Liver (tissue), 9 donors: ENCODE measurements around the gene SKAP2. TPM values are rescaled to one million over a fixed set of nuclear protein-coding genes. Genes with fewer than 3 reads are reported as not detected.

Experiments
- DNase-seq: peaks from one replicate; pipeline ENCODE4 v3.0.0-alpha.2; 2017; ENCODE audit warnings: low spot score
- H3K27ac ChIP-seq, 2 donors: one replicate each; pipeline ENCODE4 v1.7.0; 2013; ENCODE audit warnings: inconsistent platforms in 2 of 2, low read length in 2 of 2, control low read depth in 1 of 2, low read depth in 1 of 2, mild to moderate bottlenecking in 1 of 2
- H3K27me3 ChIP-seq, 4 donors: one replicate each; pipeline versions ENCODE4 v1.6.1 to v1.7.0; 2013; ENCODE audit warnings: low read length in 3 of 4, inconsistent platforms in 1 of 4, mild to moderate bottlenecking in 1 of 4, moderate library complexity in 1 of 4; ENCODE audit not compliant: control insufficient read depth in 4 of 4, insufficient read depth in 4 of 4
- H3K36me3 ChIP-seq, 4 donors: one replicate each; pipeline versions ENCODE4 v1.6.1 to v1.7.0; 2013; ENCODE audit warnings: low read length in 3 of 4, mild to moderate bottlenecking in 3 of 4, low read depth in 1 of 4, moderate library complexity in 1 of 4; ENCODE audit not compliant: control insufficient read depth in 4 of 4, insufficient read depth in 3 of 4
- H3K4me1 ChIP-seq, 4 donors: one replicate each; pipeline versions ENCODE4 v1.6.1 to v1.7.0; 2013; ENCODE audit warnings: low read length in 3 of 4, mild to moderate bottlenecking in 3 of 4, moderate library complexity in 1 of 4; ENCODE audit not compliant: control insufficient read depth in 4 of 4, insufficient read depth in 4 of 4
- H3K4me3 ChIP-seq, 3 donors: one replicate each; pipeline versions ENCODE4 v1.6.1 to v1.7.0; 2013; ENCODE audit warnings: low read length in 3 of 3, control low read depth in 1 of 3, low read depth in 1 of 3, mild to moderate bottlenecking in 1 of 3
- H3K9ac ChIP-seq, 2 donors: one replicate each; pipeline ENCODE4 v1.7.0; 2013; ENCODE audit warnings: low read length in 2 of 2, mild to moderate bottlenecking in 2 of 2, moderate library complexity in 2 of 2, control low read depth in 1 of 2, low read depth in 1 of 2
- H3K9me3 ChIP-seq, 4 donors: one replicate each; pipeline versions ENCODE4 v1.6.1 to v1.7.0; 2013; ENCODE audit warnings: low read length in 3 of 4; ENCODE audit not compliant: control insufficient read depth in 4 of 4
- CTCF ChIP-seq: fragments of 150-350 bp; IDR thresholded peaks from 2 replicates; pipeline ENCODE4 v1.5.1; 2017; ENCODE audit warnings: improper control_type of control experiment, low read depth, low read length; ENCODE audit not compliant: missing input control
- EGR1 ChIP-seq, 2 donors: IDR thresholded peaks; 2 replicates each; pipeline ENCODE4 v1.6.1; 2016 to 2018; ENCODE audit warnings: antibody characterized with exemption in 2 of 2, low read depth in 2 of 2
- FOXA1 ChIP-seq: IDR thresholded peaks from 2 replicates; pipeline ENCODE4 v1.6.1; 2016; ENCODE audit warnings: antibody characterized with exemption
- FOXA2 ChIP-seq: IDR thresholded peaks from 2 replicates; pipeline ENCODE4 v1.6.1; 2016; ENCODE audit warnings: antibody characterized with exemption
- HNF4G ChIP-seq: IDR thresholded peaks from 2 replicates; pipeline ENCODE4 v1.6.1; 2016; ENCODE audit warnings: antibody characterized with exemption
- JUND ChIP-seq, 2 donors: IDR thresholded peaks; 2 replicates each; pipeline ENCODE4 v1.6.1; 2016; ENCODE audit warnings: antibody characterized with exemption in 2 of 2
- MAX ChIP-seq: IDR thresholded peaks from 2 replicates; pipeline ENCODE4 v1.6.1; 2016; ENCODE audit warnings: antibody characterized with exemption
- NR2F2 ChIP-seq: IDR thresholded peaks from 2 replicates; pipeline ENCODE4 v1.6.1; 2016; ENCODE audit warnings: antibody characterized with exemption
- RXRA ChIP-seq, 2 donors: IDR thresholded peaks; 2 replicates each; pipeline ENCODE4 v1.6.1; 2017 to 2018; ENCODE audit warnings: antibody characterized with exemption in 2 of 2, mild to moderate bottlenecking in 1 of 2
- SP1 ChIP-seq: IDR thresholded peaks from 2 replicates; pipeline ENCODE4 v1.6.1; 2018; ENCODE audit warnings: antibody characterized with exemption, mild to moderate bottlenecking
- TAF1 ChIP-seq: conservative IDR thresholded peaks from 2 replicates; pipeline ENCODE4 v1.6.1; 2016; ENCODE audit warnings: antibody characterized with exemption, mild to moderate bottlenecking
- ZBTB33 ChIP-seq: IDR thresholded peaks from 2 replicates; pipeline ENCODE4 v1.6.1; 2016; ENCODE audit warnings: antibody characterized with exemption
- WGBS: extraction: QIAGEN DNeasy Blood & Tissue Kit; methylation state at CpG from one replicate; pipeline ENCODE4 v1.1.7; 2013; 5-methylcytosine and 5-hydroxymethylcytosine counted together
- polyA plus RNA-seq, 2 donors: library from polyadenylated mRNA; stranded (reverse) in 1 of 2; unstranded in 1 of 2; fragments of 200-250 nt in 1 of 2; fragments of >200 nt in 1 of 2; fragmentation: Nextera tagmentation in 1 of 2; extraction: Ambion mirVana in 1 of 2; gene quantifications; one replicate each; pipeline versions ENCODE4 v1.2.1 to v1.2.3, GENCODE V29; 2013 to 2015
- total RNA-seq, 2 donors: library from RNA; depleted of rRNA; stranded (reverse); fragments of >200 nt; gene quantifications; one replicate each; pipeline ENCODE4 v1.2.3, GENCODE V29; 2014
- TF ChIP-seq, protein P1 (sequence below): IDR thresholded peaks from 2 replicates; pipeline ENCODE4 v1.6.1; 2016; ENCODE audit warnings: antibody characterized with exemption
- donor health status: healthy.
- donor health status: healthy.
- donor health status: healthy.
- donor health status: healthy.
- donor health status: healthy.

The SKAP2 gene
- total and polyA plus RNA-seq, 4 donors: 3.4 to 9.2 (median 5.1) TPM

GRCh38 chr7:26646336-26647048, 217.9 kb downstream of the SKAP2 start:
- H3K4me1 ChIP-seq: no peaks in the 10 kb centered on the region
- WGBS: 87% methylated on average over 7 of the region's 7 CpGs
- no peak overlapping the region for H3K27ac ChIP-seq
- no peaks in the 10 kb centered on the region for H3K27me3 ChIP-seq
- H3K4me3 ChIP-seq: no peak overlapping the region
- H3K36me3 ChIP-seq: no peaks in the 10 kb centered on the region
- no peaks in the 10 kb centered on the region for H3K9me3 ChIP-seq
- no peak for DNase-seq
- no peak for TF ChIP-seq EGR1 (IDR thresholded peaks at IDR 0.05; ENCODE audit: low read depth in 2 of 2)
- no peak for TF ChIP-seq ZBTB33
- no peak for TF ChIP-seq NR2F2
- no peak for TF ChIP-seq RXRA (IDR thresholded peaks at IDR 0.05)
- TF ChIP-seq JUND (IDR thresholded peaks at IDR 0.05): no peak
- TF ChIP-seq FOXA2: no peak
- TF ChIP-seq TAF1: no peak
- TF ChIP-seq CTCF: no peak
- TF ChIP-seq, protein P1, sequence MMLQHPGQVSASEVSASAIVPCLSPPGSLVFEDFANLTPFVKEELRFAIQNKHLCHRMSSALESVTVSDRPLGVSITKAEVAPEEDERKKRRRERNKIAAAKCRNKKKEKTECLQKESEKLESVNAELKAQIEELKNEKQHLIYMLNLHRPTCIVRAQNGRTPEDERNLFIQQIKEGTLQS: no peak
- no peak for TF ChIP-seq HNF4G
- TF ChIP-seq SP1: no peak
- no peak for TF ChIP-seq FOXA1
- H3K9ac ChIP-seq: no peak overlapping the region

- TF ChIP-seq MAX (no peak), HNF4G (no peak), RXRA (IDR thresholded peaks at IDR 0.05) (no peak), TAF1 (no peak)
- TF ChIP-seq, protein P1: no peak
- Histone ChIP-seq H3K27ac (no peak overlapping the region), H3K4me1 (no peaks in the 10 kb centered on the region), H3K9ac (no peak overlapping the region), H3K27me3 (no peaks in the 10 kb centered on the region), H3K36me3 (no peaks in the 10 kb centered on the region), H3K4me3 (no peak overlapping the region), H3K9me3 (no peaks in the 10 kb centered on the region)
- WGBS: 79% methylated on average over 6 of the region's 6 CpGs
- no peak for DNase-seq
Observed at GRCh38 chr7:26645121-26645520, 219.3 kb downstream of the SKAP2 start.

GRCh38 chr7:26642416-26642815, 222.0 kb downstream of the SKAP2 start:
- H3K9me3 ChIP-seq: no peaks in the 10 kb centered on the region
- no peak overlapping the region for H3K9ac ChIP-seq
- 98% methylated on average over 3 of the region's 3 CpGs for WGBS
- no peaks in the 10 kb centered on the region for H3K4me1 ChIP-seq
- no peak for DNase-seq
- no peaks in the 10 kb centered on the region for H3K36me3 ChIP-seq
- TF ChIP-seq FOXA1 (no peak), ZBTB33 (no peak), JUND (IDR thresholded peaks at IDR 0.05) (no peak), RXRA (IDR thresholded peaks at IDR 0.05) (no peak), CTCF (no peak), MAX (no peak)
- no peak overlapping the region for H3K27ac ChIP-seq
- no peak overlapping the region for H3K4me3 ChIP-seq
- no peaks in the 10 kb centered on the region for H3K27me3 ChIP-seq
